K562 (cell line): ENCODE measurements around the gene OR2W1. TPM values are rescaled to one million over a fixed set of nuclear protein-coding genes. Genes with fewer than 3 reads are reported as not detected.

Experiments
- ARID2 ChIP-seq: fragments of 450-650 bp; IDR thresholded peaks from 2 replicates; pipeline ENCODE4 v1.6.1; 2017; ENCODE audit warnings: antibody characterized with exemption, mild to moderate bottlenecking
- BRF1 ChIP-seq: IDR thresholded peaks from 3 replicates; pipeline ENCODE4 v1.6.1; 2011; ENCODE audit warnings: borderline replicate concordance, mild to moderate bottlenecking; ENCODE audit not compliant: insufficient read length; ENCODE audit errors: extremely low read depth
- FOXP4 ChIP-seq: sonication (generic); formaldehyde crosslinking; IDR thresholded peaks from 2 replicates; pipeline ENCODE4 v1.8.0; 2022; ENCODE audit warnings: mild to moderate bottlenecking, missing genetic modification reagents, borderline replicate concordance
- MGA ChIP-seq: fragments of 450-650 bp; IDR thresholded peaks from 2 replicates; pipeline ENCODE4 v1.6.1; 2016; ENCODE audit warnings: mild to moderate bottlenecking, moderate library complexity
- POLR2A ChIP-seq: fragments of 450-650 bp; conservative IDR thresholded peaks from 2 replicates; pipeline ENCODE4 v1.6.1; 2016
- RFX1 ChIP-seq: fragments of 450-650 bp; IDR thresholded peaks from 2 replicates; pipeline ENCODE4 v1.6.1; 2016; ENCODE audit warnings: mild to moderate bottlenecking, moderate library complexity
- TAL1 ChIP-seq: fragments of 450-650 bp; IDR thresholded peaks from 2 replicates; pipeline ENCODE4 v1.6.1; 2016; ENCODE audit warnings: mild to moderate bottlenecking
- ZBTB11 ChIP-seq, 3 experiments: fragments of 200-800 bp in 1 of 3; fragments of 250-450 bp in 1 of 3; fragments of 450-650 bp in 1 of 3; sonication (Bioruptor Pico) in 1 of 3; sonication (Bioruptor generic) in 1 of 3; formaldehyde crosslinking in 1 of 3; IDR thresholded peaks; 2 replicates each; pipeline versions ENCODE4 v1.6.1 to v1.8.0; 2016 to 2022; ENCODE audit warnings: mild to moderate bottlenecking in 2 of 3, missing genetic modification characterization in 2 of 3, missing compliant biosample characterization in 1 of 3, moderate library complexity in 1 of 3
- ZNF764 ChIP-seq: fragments of 250-450 bp; sonication (Bioruptor Pico); IDR thresholded peaks from 2 replicates; pipeline ENCODE4 v1.4.0; 2020; ENCODE audit warnings: low read depth, mild to moderate bottlenecking, moderate library complexity
- polyA plus RNA-seq, 8 experiments: library from polyadenylated mRNA; depleted of rRNA in 4 of 8; stranded (reverse) in 5 of 8; unstranded in 3 of 8; fragments of >200 nt; fragmentation: Nextera tagmentation in 2 of 8; fragmentation: Illumina TruSeq in 1 of 8; extraction: Ambion mirVana in 2 of 8; extraction: Trizol in 1 of 8; gene quantifications; 2 replicates each; pipeline versions ENCODE4 v1.2.1 to v1.2.3, GENCODE V29; 2011 to 2014; ENCODE audit warnings: inconsistent platforms in 1 of 8, missing spikeins in 1 of 8
- total RNA-seq, 7 experiments: library from RNA; depleted of rRNA in 6 of 7; stranded (reverse); fragments of >200 nt in 6 of 7; fragmentation: Illumina TruSeq in 2 of 7; extraction: Trizol in 2 of 7; gene quantifications; 2 replicates each; pipeline versions ENCODE4 v1.2.1 to v1.2.3, GENCODE V29; 2011 to 2021; ENCODE audit warnings: low replicate concordance in 1 of 7

OR2W1 gene
- total and polyA plus RNA-seq, 9 of the 15 experiments (the other 6 are each of a cell fraction or from before 2014, with no cell fraction given) = not detected

- TF ChIP-seq MGA (peak; percentile 78), FOXP4 (CRISPR knock-in tag) (no peak), TAL1 (peak; percentile 43; the same call in 1 of the 2 replicates), BRF1 (no peak), RFX1 (peak; percentile 98), ZBTB11 (CRISPR knock-in tag; IDR thresholded peaks at IDR 0.05) (peak in 1 of 3 experiments; percentile 90; a peak in 2 of 6 replicates), ZNF764 (CRISPR knock-in tag) (no peak), ARID2 (no peak), POLR2A (0 out of 2 replicates have a peak, but pooled peaks have one; percentile 25)
Observed at GRCh38 chr6:29011276-29011734, 33.7 kb downstream of the OR2W1 start (continued).
